Measurements from ENCODE around the gene BDH1.

Gene BDH1

GRCh38 chr3:197498499-197499241 is 57.1 kb downstream of the BDH1 start:
- no peak for TF ChIP-seq PPARA (CRISPR knock-in tag; IDR thresholded peaks at IDR 0.05; ENCODE audit: borderline replicate concordance)
- no peak for TF ChIP-seq TCF4 (CRISPR knock-in tag; IDR thresholded peaks at IDR 0.05; ENCODE audit: borderline replicate concordance)
- ATAC-seq, result no peak

- no peak for ATAC-seq
- TF ChIP-seq ZFP3 (CRISPR knock-in tag; IDR thresholded peaks at IDR 0.05) (no peak), GLIS3 (CRISPR knock-in tag; IDR thresholded peaks at IDR 0.05) (no peak), PPARA (CRISPR knock-in tag; IDR thresholded peaks at IDR 0.05; ENCODE audit: borderline replicate concordance) (no peak), ARNTL (CRISPR knock-in tag; IDR thresholded peaks at IDR 0.05; ENCODE audit: borderline replicate concordance, low read depth) (no peak)
These were observed 59.0 kb downstream of the BDH1 start for GRCh38 chr3:197496746-197497125.

- no peak for ATAC-seq
- TF ChIP-seq RARB (CRISPR knock-in tag; IDR thresholded peaks at IDR 0.05) (no peak), PATZ1 (CRISPR knock-in tag; IDR thresholded peaks at IDR 0.05; ENCODE audit: borderline replicate concordance) (no peak), OSR1 (CRISPR knock-in tag; IDR thresholded peaks at IDR 0.05) (no peak), POU6F1 (CRISPR knock-in tag; IDR thresholded peaks at IDR 0.05; ENCODE audit: borderline replicate concordance, low read depth) (no peak), ZNF70 (CRISPR knock-in tag; IDR thresholded peaks at IDR 0.05) (no peak), ISL1 (CRISPR knock-in tag; IDR thresholded peaks at IDR 0.05) (no peak), ZFP3 (CRISPR knock-in tag; IDR thresholded peaks at IDR 0.05) (no peak), TOX (CRISPR knock-in tag; IDR thresholded peaks at IDR 0.05; ENCODE audit: borderline replicate concordance) (no peak), ZNF565 (CRISPR knock-in tag; conservative IDR thresholded peaks at IDR 0.05; ENCODE audit: low read depth) (no peak), GLIS3 (CRISPR knock-in tag; IDR thresholded peaks at IDR 0.05) (no peak), CSDC2 (CRISPR knock-in tag; IDR thresholded peaks at IDR 0.05) (no peak)
These were observed 59.6 kb downstream of the BDH1 start for GRCh38 chr3:197495999-197496745.

- no peak for ATAC-seq
- TF ChIP-seq CSDC2 (CRISPR knock-in tag; IDR thresholded peaks at IDR 0.05) (no peak), ZFP30 (CRISPR knock-in tag; IDR thresholded peaks at IDR 0.05) (no peak), SNAI2 (CRISPR knock-in tag; IDR thresholded peaks at IDR 0.05) (no peak), ESRRG (CRISPR knock-in tag; IDR thresholded peaks at IDR 0.05) (no peak), ISL1 (CRISPR knock-in tag; IDR thresholded peaks at IDR 0.05) (no peak), CSRNP3 (CRISPR knock-in tag; IDR thresholded peaks at IDR 0.05) (no peak), ZNF565 (CRISPR knock-in tag; conservative IDR thresholded peaks at IDR 0.05; ENCODE audit: low read depth) (no peak), OSR1 (CRISPR knock-in tag; IDR thresholded peaks at IDR 0.05) (no peak), TCF4 (CRISPR knock-in tag; IDR thresholded peaks at IDR 0.05; ENCODE audit: borderline replicate concordance) (no peak), TOX (CRISPR knock-in tag; IDR thresholded peaks at IDR 0.05; ENCODE audit: borderline replicate concordance) (no peak), PATZ1 (CRISPR knock-in tag; IDR thresholded peaks at IDR 0.05; ENCODE audit: borderline replicate concordance) (no peak), ZC3H10 (CRISPR knock-in tag; IDR thresholded peaks at IDR 0.05) (no peak), ZNF70 (CRISPR knock-in tag; IDR thresholded peaks at IDR 0.05) (no peak), ARNTL (CRISPR knock-in tag; IDR thresholded peaks at IDR 0.05; ENCODE audit: borderline replicate concordance, low read depth) (no peak), POU6F1 (CRISPR knock-in tag; IDR thresholded peaks at IDR 0.05; ENCODE audit: borderline replicate concordance, low read depth) (no peak)
These were observed 60.3 kb downstream of the BDH1 start for GRCh38 chr3:197495499-197495898.
